Right renal cortex interstitium (tissue), 3 donors: ENCODE results near the gene SCARF2. TPM values are rescaled to one million over a fixed set of nuclear protein-coding genes. Genes with fewer than 3 reads are reported as not detected.
"Not testable (repeated sequence)": the region's sequence is repeated elsewhere in the genome, so short reads cannot be mapped to it uniquely, and the experiment has no call there.

ENCODE experiments used
- DNase-seq, 3 donors: peaks; one replicate each; pipeline ENCODE4 v3.0.0-alpha.2; 2013; ENCODE audit warnings: low read depth in 3 of 3, low spot score in 2 of 3
- polyA plus RNA-seq, 3 donors: library from polyadenylated mRNA; unstranded; fragments of 120-200 nt; gene quantifications; one replicate each; pipeline ENCODE4 v1.2.1, GENCODE V29; 2013; ENCODE audit not compliant: insufficient read length in 3 of 3

SCARF2 gene
- polyA plus RNA-seq, 3 donors = 13.7 to 16.8 (median 14.6) TPM

GRCh38 chr22:20414450-20414849 is 23.2 kb downstream of the SCARF2 start:
- DNase-seq = no peak

GRCh38 chr22:20414059-20414440 is 23.6 kb downstream of the SCARF2 start:
- no peak for DNase-seq

DNA sequence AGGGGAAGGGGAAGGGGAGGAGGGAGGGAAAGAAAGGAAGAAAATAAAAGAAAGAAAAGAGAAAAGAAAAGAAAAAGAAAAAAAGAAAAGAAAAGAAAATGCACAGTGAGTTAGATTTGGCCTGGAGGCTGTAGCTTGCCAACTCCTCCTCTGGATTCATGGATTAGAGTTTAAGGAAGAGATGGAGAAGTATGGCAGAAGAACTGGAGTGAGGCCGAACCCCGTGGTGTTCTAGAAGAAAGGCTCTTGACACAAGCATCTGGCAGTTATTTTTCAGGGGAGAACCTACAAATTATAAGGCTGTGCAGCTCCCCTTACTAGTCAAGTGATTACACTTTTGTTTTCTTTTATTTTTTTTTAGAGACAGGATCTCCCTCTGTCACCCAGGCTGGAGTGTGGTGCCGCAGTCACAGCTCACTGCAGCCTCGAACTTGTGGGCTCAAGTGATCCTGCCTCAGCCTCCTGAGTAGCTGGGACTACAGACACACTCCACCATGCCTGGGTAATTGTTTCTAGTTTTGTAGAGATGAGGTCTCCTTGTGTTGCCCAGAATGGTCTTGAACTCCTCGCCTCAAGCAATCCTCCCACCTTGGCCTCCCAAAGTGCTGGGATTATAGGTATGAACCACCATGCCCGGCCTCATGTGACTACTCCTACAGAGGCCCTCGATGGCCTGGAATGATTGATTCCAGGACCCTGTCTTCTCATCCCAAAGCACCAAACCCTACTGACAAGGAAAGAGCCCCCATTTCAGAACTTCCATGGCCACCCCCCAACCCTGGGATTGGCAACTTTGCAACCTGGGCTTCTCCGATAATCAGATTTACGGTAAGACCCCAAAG is 24.2 kb downstream of the SCARF2 start:
- no peak for DNase-seq

DNA sequence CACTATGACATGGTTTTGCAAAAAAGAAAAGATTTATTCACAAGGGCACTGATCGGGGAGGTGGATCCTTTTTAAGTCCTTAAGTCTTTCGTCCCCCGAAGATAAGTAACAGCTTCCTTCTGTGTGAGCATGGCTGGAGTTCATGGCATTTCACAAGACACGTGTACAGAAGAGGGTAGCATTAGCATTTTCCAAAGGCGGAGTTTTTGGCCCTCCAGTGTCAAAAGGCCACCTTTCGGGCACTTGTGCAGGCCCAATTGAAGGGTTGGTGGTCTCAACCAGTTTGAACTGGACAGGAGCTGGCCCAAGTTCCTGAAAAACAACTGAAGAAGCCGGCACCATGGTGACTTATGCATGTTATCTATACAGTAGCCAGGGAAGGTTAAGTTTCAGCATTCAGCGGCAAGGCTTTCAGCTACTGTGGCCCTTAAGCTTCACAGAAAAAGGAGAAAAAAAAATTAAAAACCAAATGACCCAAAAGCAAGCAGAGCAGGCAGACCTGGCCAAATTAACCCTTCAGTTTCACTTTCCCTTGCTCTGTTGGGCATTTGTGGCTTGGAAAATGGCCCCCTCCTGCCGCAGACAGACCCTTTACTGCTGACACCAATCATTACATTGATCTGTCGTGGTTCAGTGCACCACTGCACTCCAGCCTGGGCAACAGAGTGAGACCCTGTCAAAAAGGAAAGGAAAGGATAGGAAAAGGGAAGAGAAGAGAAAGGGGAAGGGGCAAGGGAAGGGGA is 25.0 kb downstream of the SCARF2 start:
- no peak for DNase-seq

GRCh38 chr22:20409385-20409784 is 28.2 kb downstream of the SCARF2 start:
- DNase-seq = not testable (repeated sequence)

- no peak for DNase-seq
Observed at GRCh38 chr22:20408891-20409290, 28.7 kb downstream of the SCARF2 start.

DNA sequence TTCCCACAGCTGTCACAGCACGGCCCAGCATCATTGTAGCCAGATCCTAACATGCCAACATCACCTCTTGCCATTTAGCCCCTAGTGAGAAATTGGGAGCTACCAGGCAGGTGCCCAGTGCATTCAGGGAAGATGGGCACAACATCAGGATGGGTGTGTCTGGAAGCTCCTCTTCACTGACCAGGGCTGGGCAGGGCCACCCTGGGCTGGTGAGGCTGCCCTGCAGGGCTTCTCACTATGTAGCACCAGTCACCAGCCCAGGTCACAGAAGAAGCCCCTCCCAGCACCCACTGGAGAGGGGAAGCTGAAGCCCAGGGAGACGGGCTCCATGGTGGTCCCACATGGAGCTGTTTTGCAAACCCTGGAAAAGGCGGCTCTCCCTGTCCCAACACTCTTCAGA is 29.8 kb downstream of the SCARF2 start:
- DNase-seq = no peak

DNA sequence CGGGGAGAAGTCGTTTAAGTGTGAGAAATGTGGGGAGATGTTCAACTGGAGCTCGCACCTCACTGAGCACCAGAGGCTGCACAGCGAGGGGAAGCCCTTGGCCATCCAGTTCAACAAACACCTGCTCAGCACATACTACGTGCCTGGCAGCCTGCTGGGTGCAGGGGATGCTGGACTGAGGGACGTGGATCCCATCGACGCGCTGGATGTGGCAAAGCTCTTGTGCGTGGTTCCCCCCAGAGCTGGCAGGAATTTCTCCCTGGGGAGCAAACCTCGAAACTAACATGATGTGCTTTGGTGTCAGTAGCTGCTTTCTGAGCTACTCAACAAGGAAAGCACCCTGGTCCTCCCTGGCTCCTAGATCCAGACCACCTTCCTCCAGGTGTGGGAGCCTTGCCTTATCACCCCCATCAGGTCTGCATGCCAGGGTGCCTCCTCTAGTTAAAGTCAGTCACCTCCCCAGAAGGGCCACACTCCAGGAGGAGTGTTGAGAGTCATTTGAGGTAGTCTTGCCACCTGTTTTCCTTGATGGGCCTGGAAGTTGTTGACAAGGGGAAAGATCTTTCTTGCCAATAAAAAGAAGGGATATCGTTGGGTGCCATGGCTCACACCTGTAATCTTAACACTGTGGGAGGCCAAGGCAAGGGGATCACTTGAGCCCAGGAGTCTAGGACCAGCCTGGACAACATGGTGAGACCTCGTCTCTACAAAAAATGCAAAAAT is 30.8 kb downstream of the SCARF2 start:
- no peak for DNase-seq

DNA sequence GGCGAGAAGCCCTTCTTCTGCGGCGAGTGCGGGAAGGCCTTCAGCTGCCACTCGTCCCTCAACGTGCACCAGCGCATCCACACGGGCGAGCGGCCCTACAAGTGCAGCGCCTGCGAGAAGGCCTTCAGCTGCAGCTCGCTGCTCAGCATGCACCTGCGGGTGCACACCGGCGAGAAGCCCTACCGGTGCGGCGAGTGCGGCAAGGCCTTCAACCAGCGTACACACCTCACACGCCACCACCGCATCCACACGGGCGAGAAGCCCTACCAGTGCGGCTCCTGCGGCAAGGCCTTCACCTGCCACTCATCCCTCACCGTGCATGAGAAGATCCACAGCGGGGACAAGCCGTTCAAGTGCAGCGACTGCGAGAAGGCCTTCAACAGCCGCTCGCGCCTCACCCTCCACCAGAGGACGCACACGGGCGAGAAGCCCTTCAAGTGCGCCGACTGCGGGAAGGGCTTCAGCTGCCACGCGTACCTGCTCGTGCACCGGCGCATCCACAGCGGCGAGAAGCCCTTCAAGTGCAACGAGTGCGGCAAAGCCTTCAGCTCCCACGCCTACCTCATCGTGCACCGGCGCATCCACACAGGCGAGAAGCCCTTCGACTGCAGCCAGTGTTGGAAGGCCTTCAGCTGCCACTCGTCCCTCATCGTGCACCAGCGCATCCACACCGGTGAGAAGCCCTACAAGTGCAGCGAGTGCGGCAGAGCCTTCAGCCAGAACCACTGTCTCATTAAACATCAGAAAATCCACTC is 31.5 kb downstream of the SCARF2 start:
- no peak for DNase-seq

DNA sequence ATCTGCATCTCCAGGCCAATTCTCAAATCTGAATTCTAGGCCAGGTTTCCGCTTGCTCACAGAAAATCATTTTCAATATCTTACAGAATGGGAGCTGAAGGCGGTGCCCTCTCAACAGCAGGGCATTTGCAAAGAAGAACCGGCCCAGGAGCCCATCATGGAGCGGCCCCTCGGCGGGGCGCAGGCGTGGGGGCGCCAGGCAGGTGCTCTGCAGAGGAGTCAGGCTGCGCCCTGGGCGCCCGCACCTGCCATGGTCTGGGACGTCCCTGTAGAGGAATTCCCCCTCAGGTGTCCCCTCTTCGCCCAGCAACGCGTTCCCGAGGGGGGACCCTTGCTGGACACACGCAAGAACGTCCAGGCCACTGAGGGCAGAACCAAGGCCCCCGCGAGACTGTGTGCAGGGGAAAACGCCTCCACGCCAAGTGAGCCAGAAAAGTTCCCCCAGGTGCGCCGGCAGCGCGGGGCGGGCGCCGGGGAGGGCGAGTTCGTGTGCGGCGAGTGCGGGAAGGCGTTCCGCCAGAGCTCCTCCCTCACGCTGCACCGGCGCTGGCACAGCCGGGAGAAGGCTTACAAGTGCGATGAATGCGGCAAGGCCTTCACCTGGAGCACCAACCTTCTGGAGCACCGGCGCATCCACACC is 32.2 kb downstream of the SCARF2 start:
- DNase-seq = no peak

- no peak for DNase-seq
Observed at GRCh38 chr22:20404881-20405280, 32.7 kb downstream of the SCARF2 start.

DNA sequence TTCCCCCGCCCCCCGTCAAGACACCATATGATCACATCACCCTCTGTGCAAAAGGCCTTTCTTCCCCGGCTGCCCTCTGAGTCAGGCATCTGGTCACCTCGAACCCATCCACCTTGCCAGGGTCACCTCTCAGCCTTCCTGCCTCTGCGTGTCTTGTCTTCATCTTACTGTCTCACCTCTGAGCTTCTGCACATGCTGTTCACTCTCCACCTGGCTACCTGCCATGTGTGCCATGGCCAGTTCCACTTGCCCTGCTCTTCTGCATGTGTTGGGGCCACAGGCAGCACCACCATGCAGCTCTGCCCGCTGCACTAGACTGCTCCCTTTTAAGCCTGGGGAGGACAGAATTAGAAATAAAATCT is 33.9 kb downstream of the SCARF2 start:
- DNase-seq = no peak

DNA sequence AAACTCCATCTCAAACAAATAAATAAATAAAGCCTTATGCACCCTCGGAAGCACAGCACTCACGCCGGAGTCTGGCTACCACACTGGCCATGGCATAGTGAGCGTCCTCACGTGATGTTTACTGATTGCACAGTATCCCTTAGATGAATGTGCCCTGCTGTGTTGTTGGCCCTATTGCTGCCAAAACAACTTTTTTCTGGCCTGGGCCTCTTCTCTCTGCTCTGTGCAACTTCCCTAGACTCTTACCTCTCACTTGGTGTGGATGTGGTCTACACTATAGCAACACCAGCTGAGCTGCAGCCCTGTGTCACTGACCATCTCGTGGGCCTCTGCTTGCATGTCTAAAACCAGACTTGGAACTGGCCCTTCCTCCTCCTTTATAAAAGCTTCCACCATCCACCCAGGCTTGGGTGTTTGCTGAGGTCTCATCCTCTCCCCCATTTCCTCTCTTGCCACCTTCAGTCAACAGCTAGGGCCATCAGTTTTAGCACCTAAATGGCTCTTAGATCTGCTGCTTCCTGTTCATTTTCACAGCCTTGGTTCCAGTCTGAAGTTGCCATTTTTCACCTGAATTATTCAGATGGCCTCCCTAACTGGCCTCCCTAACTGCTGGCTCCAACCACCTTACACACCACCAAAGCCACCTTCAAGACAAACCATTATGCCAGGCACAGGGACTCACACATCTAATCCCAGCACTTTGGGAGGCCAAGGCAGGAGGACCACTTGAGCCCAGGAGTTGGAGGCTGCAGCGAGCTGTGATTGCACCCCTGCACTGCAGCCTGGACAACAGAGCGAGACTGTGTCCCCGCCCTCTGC is 34.5 kb downstream of the SCARF2 start:
- no peak for DNase-seq

DNA sequence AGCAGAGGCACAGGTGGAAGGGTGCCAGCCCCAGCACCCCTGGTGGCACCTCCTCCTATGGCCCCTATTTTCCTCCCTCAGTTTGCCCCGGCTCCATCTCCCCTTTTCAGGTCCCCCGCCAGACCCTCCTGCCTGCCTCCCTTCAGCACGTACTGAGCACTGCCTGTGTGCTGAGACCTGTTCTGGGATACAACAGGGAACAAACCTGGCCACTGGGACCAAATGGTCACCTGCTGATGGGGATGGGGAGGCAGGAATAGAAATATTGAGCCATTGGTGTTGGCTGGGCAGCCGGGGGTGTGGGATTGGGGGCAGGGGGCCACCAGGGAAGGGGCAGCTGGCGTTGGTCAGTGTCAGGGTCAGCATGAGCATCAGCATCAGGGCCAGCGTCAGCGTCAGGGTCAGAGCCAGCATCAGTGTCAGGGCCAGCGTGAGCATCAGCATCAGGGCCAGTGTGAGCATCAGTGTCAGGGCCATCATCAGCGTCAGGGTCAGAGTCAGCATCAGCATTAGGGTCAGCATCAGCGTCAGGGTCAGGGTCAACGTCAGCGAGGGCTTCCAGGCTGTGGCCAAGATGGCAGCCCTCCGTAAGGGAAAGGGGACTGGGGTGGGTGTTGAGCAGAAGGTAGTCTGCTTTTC is 36.1 kb downstream of the SCARF2 start:
- no peak for DNase-seq

GRCh38 chr22:20400606-20401375 is 36.8 kb downstream of the SCARF2 start:
- no peak for DNase-seq

DNA sequence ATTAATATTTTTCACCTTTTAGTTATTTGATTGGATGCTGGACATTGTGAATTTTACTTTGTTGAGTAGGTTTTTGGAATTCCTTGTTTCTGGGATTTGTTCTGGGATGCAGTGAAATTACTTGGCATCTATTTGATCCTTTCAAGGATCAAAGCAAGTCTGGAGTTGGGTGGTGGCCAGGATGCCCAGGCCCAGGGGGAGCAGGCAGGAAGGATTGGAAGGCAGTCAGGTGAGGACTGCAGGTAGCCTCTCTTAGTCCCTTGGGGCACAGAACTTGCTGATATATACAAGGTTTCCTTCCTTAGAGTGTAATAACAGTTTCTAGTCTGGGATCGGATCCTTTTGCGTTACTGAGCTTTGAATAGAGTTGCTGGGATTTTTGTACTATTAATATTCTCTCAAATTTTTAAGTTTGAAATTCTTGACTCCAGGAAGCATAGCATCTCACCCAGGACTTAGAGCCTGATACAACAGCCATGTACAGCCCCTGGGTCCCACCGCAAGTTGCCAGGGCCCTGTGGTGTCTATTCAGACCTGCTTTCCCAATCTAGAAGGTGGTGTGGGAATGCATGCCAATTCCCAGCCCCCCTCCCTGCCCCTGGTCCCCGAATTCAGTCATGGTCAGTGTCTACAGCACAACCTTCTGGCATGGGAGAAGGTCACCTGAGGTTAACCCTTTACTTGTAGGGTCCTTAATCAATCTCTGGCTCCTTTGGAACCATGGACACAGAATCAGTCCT is 37.6 kb downstream of the SCARF2 start:
- DNase-seq = no peak

DNA sequence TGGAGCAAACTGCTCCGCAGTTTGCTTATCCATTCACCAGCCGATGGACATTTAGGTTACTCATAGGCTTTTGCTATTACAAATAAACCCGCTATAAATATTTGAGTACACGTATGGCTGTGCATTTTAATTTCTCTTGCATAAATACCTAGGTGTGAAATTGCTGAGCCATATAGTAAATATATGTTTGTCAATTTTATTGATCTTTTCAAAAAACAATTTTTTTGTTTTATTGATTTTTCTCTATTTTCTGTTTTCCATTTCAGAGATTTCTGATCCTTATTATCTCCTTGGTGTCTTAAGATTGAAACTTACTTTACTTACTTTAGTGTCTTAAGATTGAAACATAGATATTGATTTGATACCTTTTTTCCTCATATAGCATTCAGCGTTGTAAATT is 39.2 kb downstream of the SCARF2 start:
- no peak for DNase-seq

- DNase-seq = no peak
Observed at GRCh38 chr22:20397498-20397897, 40.1 kb downstream of the SCARF2 start.
